Activated naive CD4-positive, alpha-beta T cell treated with anti-CD3 and anti-CD28 coated beads, Interleukin-2, amount 10 ng/mL, durations not matched to agents 7 days and 5 days (primary cell): ENCODE measurements around the gene MAN2A1.

ENCODE experiments used
- CTCF ChIA-PET: fragments of 350-600 bp; sonication (Branson Sonifier 250); formaldehyde crosslinking; loops from one replicate; lab custom pipeline; 2021; ENCODE audit warnings: antibody characterized with exemption; lab: Charles Lee
- DNase-seq: peaks from one replicate; pipeline ENCODE4 v3.0.0-alpha.2; 2020
- H3K27ac Mint-ChIP-seq: one replicate; pipeline ENCODE4 v1.8.0; 2021; ENCODE audit warnings: mild to moderate bottlenecking, moderate library complexity, mixed read lengths
- H3K27me3 Mint-ChIP-seq: one replicate; pipeline ENCODE4 v1.8.0; 2021; ENCODE audit warnings: mild to moderate bottlenecking, mixed read lengths
- H3K36me3 Mint-ChIP-seq: one replicate; pipeline ENCODE4 v1.8.0; 2021; ENCODE audit warnings: mixed read lengths
- H3K4me1 Mint-ChIP-seq: one replicate; pipeline ENCODE4 v1.8.0; 2021; ENCODE audit warnings: mixed read lengths
- H3K4me3 Mint-ChIP-seq: one replicate; pipeline ENCODE4 v1.8.0; 2021; ENCODE audit warnings: mild to moderate bottlenecking, moderate library complexity, mixed read lengths
- H3K9me3 Mint-ChIP-seq: one replicate; pipeline ENCODE4 v1.8.0; 2021; ENCODE audit warnings: mixed read lengths

MAN2A1 gene

DNA sequence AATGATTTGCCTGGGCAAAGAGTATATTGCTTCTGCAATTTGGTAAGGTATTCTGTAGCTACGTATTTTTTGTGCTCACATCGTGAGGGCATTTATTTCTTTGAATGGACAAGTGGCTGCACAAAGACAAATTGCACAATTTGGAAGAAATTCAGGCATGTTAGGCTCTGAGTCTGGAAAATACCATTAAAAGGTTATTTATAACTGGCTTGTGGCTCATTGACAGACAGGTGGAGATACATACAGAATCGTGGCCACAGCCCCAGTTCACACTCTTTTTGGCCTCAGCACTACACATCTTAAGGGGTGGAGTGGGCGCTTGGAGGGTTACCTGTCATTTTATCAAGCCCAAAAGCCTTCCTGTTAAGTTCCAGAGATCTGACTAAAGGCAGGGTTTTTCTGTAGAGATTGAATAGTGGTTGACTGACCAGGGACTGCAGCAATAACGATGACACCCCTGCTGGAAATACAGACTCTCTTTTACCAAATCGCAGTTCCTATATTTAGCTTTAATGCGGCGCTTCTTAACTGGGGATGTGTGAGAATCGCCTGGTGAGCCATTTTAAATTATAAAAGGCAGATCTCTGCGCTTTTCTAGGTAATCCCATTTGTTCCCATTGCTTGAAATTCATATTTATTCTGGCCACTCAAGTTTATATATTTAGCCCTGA, 14.7 kb downstream of the MAN2A1 start:
- Mint-ChIP-seq H3K4me1 (peaks cover 25% of the 10 kb centered on the region), H3K36me3 (peaks cover 47% of the 10 kb centered on the region), H3K4me3 (no peak overlapping the region), H3K27me3 (no peaks in the 10 kb centered on the region), H3K9me3 (no peaks in the 10 kb centered on the region), H3K27ac (no peak overlapping the region)
- CTCF ChIA-PET: interaction anchor here (0.6 kb wide), 1 partner anchor 9 kb away, joined by 3 read pairs; no protein-coding TSS in a partner anchor
- no peak for DNase-seq

DNA sequence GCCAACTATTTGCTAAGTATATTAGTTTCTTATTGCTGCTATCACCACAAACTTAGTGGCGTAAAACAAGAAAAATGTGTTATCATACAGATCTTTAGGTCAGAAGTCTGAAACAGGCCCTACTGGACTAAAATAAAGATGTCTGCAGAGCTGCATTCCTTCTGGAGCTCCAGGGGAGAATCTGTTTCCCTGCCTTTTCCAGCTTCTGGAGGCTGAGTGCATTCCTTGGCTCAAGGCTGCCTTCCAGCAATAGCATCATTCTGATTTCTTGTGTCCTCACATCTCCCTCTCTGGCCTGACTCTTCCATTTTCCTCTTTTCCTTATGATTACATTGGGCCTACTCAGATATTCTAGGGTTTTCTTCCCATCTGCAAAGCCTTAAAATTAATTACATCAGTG, 15.9 kb downstream of the MAN2A1 start:
- H3K4me1 Mint-ChIP-seq: peaks cover 24% of the 10 kb centered on the region
- H3K27ac Mint-ChIP-seq: no peak overlapping the region
- H3K36me3 Mint-ChIP-seq: peaks cover 41% of the 10 kb centered on the region
- CTCF ChIA-PET: no interaction called here
- H3K27me3 Mint-ChIP-seq: no peaks in the 10 kb centered on the region
- H3K4me3 Mint-ChIP-seq: no peak overlapping the region
- no peak for DNase-seq
- H3K9me3 Mint-ChIP-seq: no peaks in the 10 kb centered on the region

DNA sequence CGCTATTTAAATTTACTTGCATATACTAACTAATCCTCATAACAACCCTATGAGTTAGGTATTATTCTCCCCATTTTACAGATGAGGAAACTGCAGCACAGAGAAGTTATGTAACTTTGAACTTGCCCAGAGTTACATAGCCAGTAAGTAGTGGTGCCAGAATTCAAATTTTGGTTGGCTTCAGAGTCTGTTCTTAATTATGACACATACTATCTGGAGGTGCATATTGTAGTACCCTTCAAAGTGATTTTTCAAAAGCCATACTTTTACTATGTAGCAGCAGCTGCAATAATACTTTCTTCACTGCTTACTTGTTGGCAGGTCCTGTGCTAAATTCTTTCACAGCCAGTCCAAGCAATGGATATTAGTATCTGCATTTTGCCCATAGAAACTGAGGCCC, 16.4 kb downstream of the MAN2A1 start:
- peaks cover 25% of the 10 kb centered on the region for H3K4me1 Mint-ChIP-seq
- CTCF ChIA-PET: no interaction called here
- H3K27ac Mint-ChIP-seq: no peak overlapping the region

DNA sequence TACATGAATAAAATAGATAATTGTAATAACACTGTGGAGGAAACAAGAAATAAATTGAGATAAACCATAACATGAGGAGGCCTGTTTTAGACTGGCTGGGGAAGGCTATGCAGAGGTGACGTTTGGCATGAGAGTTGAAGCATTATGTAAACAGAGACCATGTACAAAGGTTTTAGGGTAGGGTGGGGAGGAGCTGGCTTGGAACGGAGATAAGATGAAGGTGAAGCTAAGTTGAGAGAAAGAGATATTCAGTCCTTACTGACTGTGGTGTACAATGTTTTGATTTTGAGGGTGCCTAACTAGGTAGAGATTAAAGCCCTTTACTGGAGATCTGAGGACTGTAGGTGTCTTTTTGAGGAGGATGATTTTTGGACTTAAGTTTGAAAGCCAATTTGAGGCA, 17.8 kb downstream of the MAN2A1 start:
- Mint-ChIP-seq H3K4me1 (peaks cover 25% of the 10 kb centered on the region), H3K4me3 (no peak overlapping the region), H3K27me3 (no peaks in the 10 kb centered on the region), H3K27ac (no peak overlapping the region), H3K36me3 (peaks cover 27% of the 10 kb centered on the region), H3K9me3 (no peaks in the 10 kb centered on the region)
- CTCF ChIA-PET: no interaction called here
- DNase-seq: no peak

More for the DNA sequence above, 16.4 kb downstream of the MAN2A1 start:
- no peak for DNase-seq
- Mint-ChIP-seq H3K36me3 (peaks cover 37% of the 10 kb centered on the region), H3K4me3 (no peak overlapping the region), H3K9me3 (no peaks in the 10 kb centered on the region), H3K27me3 (no peaks in the 10 kb centered on the region)

DNA sequence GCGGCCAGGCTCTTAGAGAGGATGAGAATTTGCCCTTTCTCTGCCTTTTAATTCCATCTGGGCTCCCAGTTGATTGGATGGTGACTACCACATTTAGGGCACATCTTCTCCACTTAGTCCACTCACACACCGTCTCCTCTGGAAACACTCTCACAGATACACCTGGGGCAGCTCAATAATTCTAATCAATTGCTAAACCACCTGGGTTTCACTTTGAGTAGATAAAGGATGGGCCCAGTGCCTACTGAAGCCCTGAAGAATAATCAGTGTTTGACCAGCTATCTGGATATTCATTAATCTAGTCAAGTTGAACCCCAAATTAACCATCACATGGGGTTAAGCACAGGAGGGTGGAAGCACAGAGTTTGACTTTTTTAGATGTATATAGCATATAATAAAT, 19.1 kb downstream of the MAN2A1 start:
- H3K4me1 Mint-ChIP-seq: peaks cover 25% of the 10 kb centered on the region
- H3K4me3 Mint-ChIP-seq: no peak overlapping the region
- peaks cover 29% of the 10 kb centered on the region for H3K36me3 Mint-ChIP-seq
- DNase-seq: no peak
- no peak overlapping the region for H3K27ac Mint-ChIP-seq
- CTCF ChIA-PET: no interaction called here
- H3K27me3 Mint-ChIP-seq: no peaks in the 10 kb centered on the region
- H3K9me3 Mint-ChIP-seq: no peaks in the 10 kb centered on the region

DNA sequence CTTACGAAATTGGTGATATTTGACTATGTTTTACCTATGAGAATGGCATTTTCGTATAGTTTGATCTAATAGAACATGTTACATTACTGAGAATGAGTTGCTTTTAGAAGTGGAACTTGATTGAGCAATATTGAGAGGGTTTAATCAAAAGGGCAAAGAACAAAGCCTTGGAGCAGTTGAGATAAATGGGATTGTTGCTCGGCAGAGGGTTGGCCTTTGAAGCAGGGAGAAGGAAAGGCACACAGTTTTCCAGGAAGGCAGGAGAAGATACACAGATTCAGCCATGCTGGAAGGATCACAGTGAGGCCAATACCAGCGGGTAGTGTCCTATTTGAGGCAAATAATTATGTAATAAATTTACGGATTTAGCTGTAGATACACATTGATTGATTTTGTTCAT, 19.5 kb downstream of the MAN2A1 start:
- Mint-ChIP-seq H3K36me3 (peaks cover 25% of the 10 kb centered on the region), H3K27me3 (no peaks in the 10 kb centered on the region), H3K27ac (no peak overlapping the region), H3K4me1 (peaks cover 25% of the 10 kb centered on the region), H3K9me3 (no peaks in the 10 kb centered on the region), H3K4me3 (no peak overlapping the region)
- DNase-seq: no peak
- CTCF ChIA-PET: no interaction called here

DNA sequence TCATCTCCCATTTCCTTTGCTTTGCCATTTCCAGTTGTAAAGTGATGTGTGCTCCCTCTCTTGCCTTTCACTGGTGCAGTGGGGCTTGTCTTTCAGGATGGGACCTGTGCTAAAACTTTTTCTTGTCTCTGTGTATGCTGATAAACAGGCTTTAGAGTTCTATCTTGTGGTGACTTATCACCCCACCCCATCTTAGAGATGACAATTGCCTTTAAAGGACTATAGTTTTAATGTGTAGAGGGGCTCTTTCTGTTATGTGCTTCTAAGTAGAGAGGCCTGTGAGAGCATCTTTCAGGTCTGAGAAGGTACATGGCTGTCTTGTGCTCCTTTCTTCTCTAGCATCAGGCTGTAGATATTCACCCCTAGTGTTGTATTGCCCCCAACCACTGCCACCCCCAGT, 21.9 kb downstream of the MAN2A1 start:
- CTCF ChIA-PET: no interaction called here
- H3K4me1 Mint-ChIP-seq: peaks cover 22% of the 10 kb centered on the region
- no peak overlapping the region for H3K27ac Mint-ChIP-seq
- H3K36me3 Mint-ChIP-seq: peaks cover 25% of the 10 kb centered on the region
- H3K27me3 Mint-ChIP-seq: no peaks in the 10 kb centered on the region
- no peak for DNase-seq
- H3K4me3 Mint-ChIP-seq: no peak overlapping the region
- no peaks in the 10 kb centered on the region for H3K9me3 Mint-ChIP-seq

DNA sequence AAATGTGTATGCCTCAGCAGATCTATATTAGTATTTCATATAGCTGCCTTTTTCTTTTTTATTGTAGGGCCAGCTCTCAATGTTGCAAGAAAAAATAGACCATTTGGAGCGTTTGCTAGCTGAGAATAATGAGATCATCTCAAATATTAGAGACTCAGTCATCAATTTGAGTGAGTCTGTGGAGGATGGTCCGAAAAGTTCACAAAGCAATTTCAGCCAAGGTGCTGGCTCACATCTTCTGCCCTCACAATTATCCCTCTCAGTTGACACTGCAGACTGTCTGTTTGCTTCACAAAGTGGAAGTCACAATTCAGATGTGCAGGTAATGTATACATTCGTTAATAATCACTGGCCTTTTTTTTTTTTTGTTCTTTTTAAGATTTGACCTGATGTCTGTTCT, 23.7 kb downstream of the MAN2A1 start:
- H3K4me3 Mint-ChIP-seq: no peak overlapping the region

DNA sequence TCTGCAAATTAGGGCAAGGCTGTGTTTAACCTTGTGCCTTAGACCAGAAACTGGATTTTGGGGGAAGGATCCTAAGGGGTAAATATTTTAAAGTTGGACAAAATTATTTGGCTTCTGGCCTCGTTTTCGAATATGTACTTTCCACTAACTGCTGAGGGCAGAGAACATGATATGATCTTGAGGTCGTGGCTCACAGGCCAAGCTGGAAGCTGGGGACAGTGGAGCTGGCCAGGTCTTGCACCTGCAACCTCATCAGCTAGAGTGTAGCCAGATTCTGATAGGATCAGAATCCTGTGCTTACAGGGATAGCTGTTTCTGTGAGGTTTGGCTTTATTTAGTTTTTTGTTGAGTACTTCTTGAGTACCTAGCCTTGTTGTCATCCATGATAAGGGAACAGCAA, 24.9 kb downstream of the MAN2A1 start:
- no peak for DNase-seq
- Mint-ChIP-seq H3K4me1 (peaks cover 14% of the 10 kb centered on the region), H3K27ac (no peak overlapping the region), H3K4me3 (no peak overlapping the region), H3K36me3 (peaks cover 26% of the 10 kb centered on the region), H3K9me3 (no peaks in the 10 kb centered on the region), H3K27me3 (no peaks in the 10 kb centered on the region)
- CTCF ChIA-PET: no interaction called here

More for the DNA sequence above, 23.7 kb downstream of the MAN2A1 start:
- Mint-ChIP-seq H3K4me1 (peaks cover 14% of the 10 kb centered on the region), H3K9me3 (no peaks in the 10 kb centered on the region), H3K36me3 (peaks cover 24% of the 10 kb centered on the region), H3K27me3 (no peaks in the 10 kb centered on the region), H3K27ac (no peak overlapping the region)
- CTCF ChIA-PET: no interaction called here
- DNase-seq: no peak

DNA sequence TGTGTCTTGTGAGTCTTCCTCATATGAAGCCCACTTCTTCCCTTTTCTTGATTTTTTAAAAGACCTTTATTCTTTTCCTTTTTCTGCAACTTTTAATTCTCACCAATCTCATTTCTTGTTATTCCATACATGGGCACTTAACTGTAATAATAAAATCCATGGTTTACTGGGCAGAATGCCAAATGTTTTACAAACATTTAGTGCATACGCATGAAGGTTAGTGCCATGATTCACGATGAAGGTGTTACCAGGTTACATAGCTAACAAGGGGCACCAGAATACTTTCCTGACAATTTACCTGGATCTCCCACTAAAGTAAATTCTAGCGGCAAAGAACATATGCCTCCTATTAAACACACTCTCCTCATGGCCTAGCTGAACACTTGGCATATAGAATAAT, 28.5 kb downstream of the MAN2A1 start:
- Mint-ChIP-seq H3K27ac (no peak overlapping the region), H3K4me3 (no peak overlapping the region), H3K36me3 (peaks cover 36% of the 10 kb centered on the region), H3K27me3 (no peaks in the 10 kb centered on the region), H3K4me1 (no peaks in the 10 kb centered on the region), H3K9me3 (no peaks in the 10 kb centered on the region)
- CTCF ChIA-PET: no interaction called here
- DNase-seq: no peak

DNA sequence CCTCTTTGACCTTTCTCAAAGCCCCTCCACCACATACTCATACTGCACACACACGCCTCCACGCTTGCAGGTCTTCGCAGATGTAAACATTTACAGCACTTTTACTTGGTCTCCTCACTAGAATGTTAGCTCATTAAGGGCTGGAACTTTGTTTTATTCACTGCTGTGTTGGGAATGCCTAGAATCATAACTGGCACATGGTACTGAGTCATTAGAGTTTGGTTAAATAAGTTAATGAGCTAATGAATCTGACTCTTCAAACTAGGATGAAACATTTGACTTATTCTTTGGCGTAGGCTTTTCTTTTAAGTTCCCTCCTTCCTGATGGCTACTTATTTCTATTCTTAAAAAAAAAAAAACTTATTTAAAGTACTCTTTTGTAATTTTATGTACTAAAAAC, 28.9 kb downstream of the MAN2A1 start:
- Mint-ChIP-seq H3K27me3 (no peaks in the 10 kb centered on the region), H3K27ac (no peak overlapping the region), H3K36me3 (peaks cover 39% of the 10 kb centered on the region), H3K9me3 (no peaks in the 10 kb centered on the region), H3K4me3 (no peak overlapping the region), H3K4me1 (no peaks in the 10 kb centered on the region)
- DNase-seq: no peak
- CTCF ChIA-PET: no interaction called here

DNA sequence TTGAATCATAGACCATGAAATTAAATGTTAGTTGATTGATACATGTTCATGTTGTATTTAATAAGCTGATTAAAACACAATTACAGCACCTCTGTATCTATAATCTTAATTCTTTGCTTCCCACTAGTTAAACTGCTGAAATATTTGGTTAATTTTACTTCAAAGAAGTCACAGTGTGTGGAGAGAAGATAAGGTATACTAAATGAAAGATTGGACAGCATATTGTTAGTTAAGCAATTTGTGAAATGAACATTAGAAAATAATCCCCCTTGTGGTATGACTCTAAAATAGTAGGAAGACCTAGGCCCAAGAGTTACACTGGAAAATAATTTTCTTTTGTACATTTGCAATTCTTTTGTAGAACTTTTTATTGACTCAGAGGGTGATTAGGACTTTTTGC, 30.3 kb downstream of the MAN2A1 start:
- H3K9me3 Mint-ChIP-seq: no peaks in the 10 kb centered on the region
- H3K27ac Mint-ChIP-seq: no peak overlapping the region
- no peaks in the 10 kb centered on the region for H3K4me1 Mint-ChIP-seq
- peaks cover 38% of the 10 kb centered on the region for H3K36me3 Mint-ChIP-seq
- DNase-seq: no peak
- CTCF ChIA-PET: interaction anchor here (0.7 kb wide), 1 partner anchor 745 kb away, joined by 3 read pairs; no protein-coding TSS in a partner anchor
- H3K27me3 Mint-ChIP-seq: no peaks in the 10 kb centered on the region
- no peak overlapping the region for H3K4me3 Mint-ChIP-seq

DNA sequence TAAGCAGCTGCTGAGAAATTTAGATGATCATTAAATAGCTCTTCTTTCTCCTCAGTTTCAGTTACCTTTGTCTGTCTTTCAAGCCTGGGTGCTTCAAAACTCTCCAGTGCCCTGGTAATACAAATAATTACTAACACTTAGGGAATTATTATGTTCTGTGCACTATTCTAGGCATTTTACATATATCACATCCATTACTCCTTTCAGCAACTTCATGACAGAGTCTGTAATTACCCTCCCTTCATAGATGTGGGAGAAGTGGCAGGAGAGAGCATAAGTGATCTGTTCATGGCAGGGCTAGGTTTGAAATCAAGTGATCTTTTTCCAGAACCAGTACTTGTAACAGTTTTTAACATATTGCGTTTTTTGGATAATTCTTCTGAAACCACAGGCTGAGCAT, 32.0 kb downstream of the MAN2A1 start:
- no peaks in the 10 kb centered on the region for H3K27me3 Mint-ChIP-seq
- H3K4me3 Mint-ChIP-seq: no peak overlapping the region
- H3K9me3 Mint-ChIP-seq: no peaks in the 10 kb centered on the region
- DNase-seq: no peak
- peaks cover 37% of the 10 kb centered on the region for H3K36me3 Mint-ChIP-seq
- CTCF ChIA-PET: no interaction called here
- H3K27ac Mint-ChIP-seq: no peak overlapping the region
- no peaks in the 10 kb centered on the region for H3K4me1 Mint-ChIP-seq

DNA sequence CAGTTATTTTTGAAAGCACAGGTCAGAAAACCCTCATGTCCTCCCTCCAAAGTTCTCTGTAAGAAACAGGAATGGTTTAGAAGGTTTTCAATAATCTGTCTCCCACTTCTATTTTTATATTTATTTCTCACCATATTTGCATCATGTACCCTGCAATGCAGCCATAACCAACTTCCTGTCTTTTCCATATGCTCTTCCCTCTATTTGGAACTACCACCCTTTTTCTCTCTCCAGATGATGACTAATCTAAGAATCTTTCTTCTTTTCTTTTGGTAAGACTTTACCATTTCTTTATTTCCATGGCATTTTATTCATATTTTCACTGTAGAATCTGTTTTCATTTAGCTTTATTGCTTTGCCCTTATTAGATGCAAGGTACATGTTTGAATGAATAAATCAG, 33.9 kb downstream of the MAN2A1 start:
- Mint-ChIP-seq H3K4me1 (no peaks in the 10 kb centered on the region), H3K4me3 (no peak overlapping the region), H3K27me3 (no peaks in the 10 kb centered on the region), H3K36me3 (peaks cover 36% of the 10 kb centered on the region), H3K9me3 (no peaks in the 10 kb centered on the region), H3K27ac (no peak overlapping the region)
- CTCF ChIA-PET: no interaction called here
- no peak for DNase-seq

DNA sequence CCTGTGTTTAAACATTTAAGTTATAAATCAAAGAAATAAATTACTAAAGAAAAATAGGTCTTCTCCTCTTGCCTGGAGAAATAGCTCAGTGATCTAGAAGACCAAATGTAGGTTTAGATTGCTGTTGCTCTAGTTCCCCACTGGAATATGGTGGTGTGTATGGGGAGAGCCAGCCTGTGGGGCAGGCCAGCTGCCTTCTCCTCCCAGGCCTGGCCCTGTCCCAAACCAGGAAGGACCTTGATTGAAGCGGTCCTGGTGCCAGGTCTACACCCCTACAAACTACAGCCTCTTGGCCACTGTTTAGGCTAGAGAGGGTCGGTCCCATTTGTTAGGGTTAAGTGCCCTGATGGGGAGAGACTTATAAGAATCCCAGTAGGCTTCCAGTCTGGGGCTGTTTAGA, 35.4 kb downstream of the MAN2A1 start:
- Mint-ChIP-seq H3K4me3 (no peak overlapping the region), H3K27me3 (no peaks in the 10 kb centered on the region), H3K4me1 (no peaks in the 10 kb centered on the region), H3K27ac (no peak overlapping the region), H3K36me3 (peaks cover 35% of the 10 kb centered on the region), H3K9me3 (no peaks in the 10 kb centered on the region)
- CTCF ChIA-PET: no interaction called here
- no peak for DNase-seq
